ENCODE data around the gene DGKD. TPM values are rescaled to one million over a fixed set of nuclear protein-coding genes. Genes with fewer than 3 reads are reported as not detected.

Gene DGKD
- total RNA-seq, 1 experiment from 2014 or later: 41.4 TPM

GRCh38 chr2:233338812-233339368 is 15.4 kb upstream of the DGKD start:
- Mint-ChIP-seq H3K36me3 (no peaks in the 10 kb centered on the region), H3K4me1 (no peaks in the 10 kb centered on the region), H3K27me3 (ENCODE audit: low read depth) (peaks cover 11% of the 10 kb centered on the region; the same call in 1 of the 2 replicates), H3K9me3 (peaks cover 6% of the 10 kb centered on the region), H3K4me3 (no peak overlapping the region), H3K27ac (no peak overlapping the region)
- ChIA-PET CTCF (interaction anchor here (1.1 kb wide), 1 partner anchor 15 kb away, joined by 3 read pairs; no protein-coding TSS in a partner anchor), POLR2A (no interaction called here)
- no peak for ATAC-seq
- no peak for DNase-seq (ENCODE audit: low spot score)
- TF ChIP-seq, protein P1, sequence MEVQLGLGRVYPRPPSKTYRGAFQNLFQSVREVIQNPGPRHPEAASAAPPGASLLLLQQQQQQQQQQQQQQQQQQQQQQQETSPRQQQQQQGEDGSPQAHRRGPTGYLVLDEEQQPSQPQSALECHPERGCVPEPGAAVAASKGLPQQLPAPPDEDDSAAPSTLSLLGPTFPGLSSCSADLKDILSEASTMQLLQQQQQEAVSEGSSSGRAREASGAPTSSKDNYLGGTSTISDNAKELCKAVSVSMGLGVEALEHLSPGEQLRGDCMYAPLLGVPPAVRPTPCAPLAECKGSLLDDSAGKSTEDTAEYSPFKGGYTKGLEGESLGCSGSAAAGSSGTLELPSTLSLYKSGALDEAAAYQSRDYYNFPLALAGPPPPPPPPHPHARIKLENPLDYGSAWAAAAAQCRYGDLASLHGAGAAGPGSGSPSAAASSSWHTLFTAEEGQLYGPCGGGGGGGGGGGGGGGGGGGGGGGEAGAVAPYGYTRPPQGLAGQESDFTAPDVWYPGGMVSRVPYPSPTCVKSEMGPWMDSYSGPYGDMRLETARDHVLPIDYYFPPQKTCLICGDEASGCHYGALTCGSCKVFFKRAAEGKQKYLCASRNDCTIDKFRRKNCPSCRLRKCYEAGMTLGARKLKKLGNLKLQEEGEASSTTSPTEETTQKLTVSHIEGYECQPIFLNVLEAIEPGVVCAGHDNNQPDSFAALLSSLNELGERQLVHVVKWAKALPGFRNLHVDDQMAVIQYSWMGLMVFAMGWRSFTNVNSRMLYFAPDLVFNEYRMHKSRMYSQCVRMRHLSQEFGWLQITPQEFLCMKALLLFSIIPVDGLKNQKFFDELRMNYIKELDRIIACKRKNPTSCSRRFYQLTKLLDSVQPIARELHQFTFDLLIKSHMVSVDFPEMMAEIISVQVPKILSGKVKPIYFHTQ (CRISPR knock-in tag; IDR thresholded peaks at IDR 0.05): no peak
- TF ChIP-seq USF2 (CRISPR knock-in tag; IDR thresholded peaks at IDR 0.05): no peak
- TF ChIP-seq, protein P2, sequence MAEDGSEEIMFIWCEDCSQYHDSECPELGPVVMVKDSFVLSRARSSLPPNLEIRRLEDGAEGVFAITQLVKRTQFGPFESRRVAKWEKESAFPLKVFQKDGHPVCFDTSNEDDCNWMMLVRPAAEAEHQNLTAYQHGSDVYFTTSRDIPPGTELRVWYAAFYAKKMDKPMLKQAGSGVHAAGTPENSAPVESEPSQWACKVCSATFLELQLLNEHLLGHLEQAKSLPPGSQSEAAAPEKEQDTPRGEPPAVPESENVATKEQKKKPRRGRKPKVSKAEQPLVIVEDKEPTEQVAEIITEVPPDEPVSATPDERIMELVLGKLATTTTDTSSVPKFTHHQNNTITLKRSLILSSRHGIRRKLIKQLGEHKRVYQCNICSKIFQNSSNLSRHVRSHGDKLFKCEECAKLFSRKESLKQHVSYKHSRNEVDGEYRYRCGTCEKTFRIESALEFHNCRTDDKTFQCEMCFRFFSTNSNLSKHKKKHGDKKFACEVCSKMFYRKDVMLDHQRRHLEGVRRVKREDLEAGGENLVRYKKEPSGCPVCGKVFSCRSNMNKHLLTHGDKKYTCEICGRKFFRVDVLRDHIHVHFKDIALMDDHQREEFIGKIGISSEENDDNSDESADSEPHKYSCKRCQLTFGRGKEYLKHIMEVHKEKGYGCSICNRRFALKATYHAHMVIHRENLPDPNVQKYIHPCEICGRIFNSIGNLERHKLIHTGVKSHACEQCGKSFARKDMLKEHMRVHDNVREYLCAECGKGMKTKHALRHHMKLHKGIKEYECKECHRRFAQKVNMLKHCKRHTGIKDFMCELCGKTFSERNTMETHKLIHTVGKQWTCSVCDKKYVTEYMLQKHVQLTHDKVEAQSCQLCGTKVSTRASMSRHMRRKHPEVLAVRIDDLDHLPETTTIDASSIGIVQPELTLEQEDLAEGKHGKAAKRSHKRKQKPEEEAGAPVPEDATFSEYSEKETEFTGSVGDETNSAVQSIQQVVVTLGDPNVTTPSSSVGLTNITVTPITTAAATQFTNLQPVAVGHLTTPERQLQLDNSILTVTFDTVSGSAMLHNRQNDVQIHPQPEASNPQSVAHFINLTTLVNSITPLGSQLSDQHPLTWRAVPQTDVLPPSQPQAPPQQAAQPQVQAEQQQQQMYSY (CRISPR knock-in tag; IDR thresholded peaks at IDR 0.05): no peak
- no peak for TF ChIP-seq ZNF396 (CRISPR knock-in tag; IDR thresholded peaks at IDR 0.05; ENCODE audit: borderline replicate concordance)
- no peak for TF ChIP-seq ZNF512 (CRISPR knock-in tag; IDR thresholded peaks at IDR 0.05; ENCODE audit: borderline replicate concordance)
- TF ChIP-seq, protein P3, sequence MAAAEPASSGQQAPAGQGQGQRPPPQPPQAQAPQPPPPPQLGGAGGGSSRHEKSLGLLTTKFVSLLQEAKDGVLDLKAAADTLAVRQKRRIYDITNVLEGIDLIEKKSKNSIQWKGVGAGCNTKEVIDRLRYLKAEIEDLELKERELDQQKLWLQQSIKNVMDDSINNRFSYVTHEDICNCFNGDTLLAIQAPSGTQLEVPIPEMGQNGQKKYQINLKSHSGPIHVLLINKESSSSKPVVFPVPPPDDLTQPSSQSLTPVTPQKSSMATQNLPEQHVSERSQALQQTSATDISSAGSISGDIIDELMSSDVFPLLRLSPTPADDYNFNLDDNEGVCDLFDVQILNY (CRISPR knock-in tag; IDR thresholded peaks at IDR 0.05): no peak
- no peak for TF ChIP-seq ATF6 (CRISPR knock-in tag; IDR thresholded peaks at IDR 0.05)
- TF ChIP-seq CREM (CRISPR knock-in tag; IDR thresholded peaks at IDR 0.05): no peak
- TF ChIP-seq FOXJ3 (CRISPR knock-in tag; IDR thresholded peaks at IDR 0.05; ENCODE audit: borderline replicate concordance): no peak
- no peak for TF ChIP-seq NFE2L1 (CRISPR knock-in tag; IDR thresholded peaks at IDR 0.05)
- TF ChIP-seq, protein P4, sequence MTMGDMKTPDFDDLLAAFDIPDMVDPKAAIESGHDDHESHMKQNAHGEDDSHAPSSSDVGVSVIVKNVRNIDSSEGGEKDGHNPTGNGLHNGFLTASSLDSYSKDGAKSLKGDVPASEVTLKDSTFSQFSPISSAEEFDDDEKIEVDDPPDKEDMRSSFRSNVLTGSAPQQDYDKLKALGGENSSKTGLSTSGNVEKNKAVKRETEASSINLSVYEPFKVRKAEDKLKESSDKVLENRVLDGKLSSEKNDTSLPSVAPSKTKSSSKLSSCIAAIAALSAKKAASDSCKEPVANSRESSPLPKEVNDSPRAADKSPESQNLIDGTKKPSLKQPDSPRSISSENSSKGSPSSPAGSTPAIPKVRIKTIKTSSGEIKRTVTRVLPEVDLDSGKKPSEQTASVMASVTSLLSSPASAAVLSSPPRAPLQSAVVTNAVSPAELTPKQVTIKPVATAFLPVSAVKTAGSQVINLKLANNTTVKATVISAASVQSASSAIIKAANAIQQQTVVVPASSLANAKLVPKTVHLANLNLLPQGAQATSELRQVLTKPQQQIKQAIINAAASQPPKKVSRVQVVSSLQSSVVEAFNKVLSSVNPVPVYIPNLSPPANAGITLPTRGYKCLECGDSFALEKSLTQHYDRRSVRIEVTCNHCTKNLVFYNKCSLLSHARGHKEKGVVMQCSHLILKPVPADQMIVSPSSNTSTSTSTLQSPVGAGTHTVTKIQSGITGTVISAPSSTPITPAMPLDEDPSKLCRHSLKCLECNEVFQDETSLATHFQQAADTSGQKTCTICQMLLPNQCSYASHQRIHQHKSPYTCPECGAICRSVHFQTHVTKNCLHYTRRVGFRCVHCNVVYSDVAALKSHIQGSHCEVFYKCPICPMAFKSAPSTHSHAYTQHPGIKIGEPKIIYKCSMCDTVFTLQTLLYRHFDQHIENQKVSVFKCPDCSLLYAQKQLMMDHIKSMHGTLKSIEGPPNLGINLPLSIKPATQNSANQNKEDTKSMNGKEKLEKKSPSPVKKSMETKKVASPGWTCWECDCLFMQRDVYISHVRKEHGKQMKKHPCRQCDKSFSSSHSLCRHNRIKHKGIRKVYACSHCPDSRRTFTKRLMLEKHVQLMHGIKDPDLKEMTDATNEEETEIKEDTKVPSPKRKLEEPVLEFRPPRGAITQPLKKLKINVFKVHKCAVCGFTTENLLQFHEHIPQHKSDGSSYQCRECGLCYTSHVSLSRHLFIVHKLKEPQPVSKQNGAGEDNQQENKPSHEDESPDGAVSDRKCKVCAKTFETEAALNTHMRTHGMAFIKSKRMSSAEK (CRISPR knock-in tag; IDR thresholded peaks at IDR 0.05; ENCODE audit: borderline replicate concordance): no peak
- no peak for TF ChIP-seq FOXP1 (CRISPR knock-in tag; IDR thresholded peaks at IDR 0.05; ENCODE audit: borderline replicate concordance)
- no peak for TF ChIP-seq ETV6 (CRISPR knock-in tag; IDR thresholded peaks at IDR 0.05)
- TF ChIP-seq, protein P5, sequence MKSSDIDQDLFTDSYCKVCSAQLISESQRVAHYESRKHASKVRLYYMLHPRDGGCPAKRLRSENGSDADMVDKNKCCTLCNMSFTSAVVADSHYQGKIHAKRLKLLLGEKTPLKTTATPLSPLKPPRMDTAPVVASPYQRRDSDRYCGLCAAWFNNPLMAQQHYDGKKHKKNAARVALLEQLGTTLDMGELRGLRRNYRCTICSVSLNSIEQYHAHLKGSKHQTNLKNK (CRISPR knock-in tag; IDR thresholded peaks at IDR 0.05): no peak
- no peak for TF ChIP-seq NR2C2 (CRISPR knock-in tag; IDR thresholded peaks at IDR 0.05)
- TF ChIP-seq NFYB (CRISPR knock-in tag; conservative IDR thresholded peaks at IDR 0.05; ENCODE audit: low read depth): no peak
- TF ChIP-seq, protein P6, sequence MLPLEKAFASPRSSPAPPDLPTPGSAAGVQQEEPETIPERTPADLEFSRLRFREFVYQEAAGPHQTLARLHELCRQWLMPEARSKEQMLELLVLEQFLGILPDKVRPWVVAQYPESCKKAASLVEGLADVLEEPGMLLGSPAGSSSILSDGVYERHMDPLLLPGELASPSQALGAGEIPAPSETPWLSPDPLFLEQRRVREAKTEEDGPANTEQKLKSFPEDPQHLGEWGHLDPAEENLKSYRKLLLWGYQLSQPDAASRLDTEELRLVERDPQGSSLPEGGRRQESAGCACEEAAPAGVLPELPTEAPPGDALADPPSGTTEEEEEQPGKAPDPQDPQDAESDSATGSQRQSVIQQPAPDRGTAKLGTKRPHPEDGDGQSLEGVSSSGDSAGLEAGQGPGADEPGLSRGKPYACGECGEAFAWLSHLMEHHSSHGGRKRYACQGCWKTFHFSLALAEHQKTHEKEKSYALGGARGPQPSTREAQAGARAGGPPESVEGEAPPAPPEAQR (CRISPR knock-in tag; IDR thresholded peaks at IDR 0.05): no peak
